Measurements from ENCODE around the gene SYCP1. TPM values are rescaled to one million over a fixed set of nuclear protein-coding genes. Genes with fewer than 3 reads are reported as not detected.

Gene SYCP1
- not detected for polyA plus RNA-seq (2012; ENCODE audit: insufficient read length, low read depth)

- TF ChIP-seq POLR2AphosphoS5 (IDR thresholded peaks at IDR 0.05; ENCODE audit: low read depth, low read length) (no peak), FOXP2 (optimal IDR thresholded peaks at IDR 0.05; ENCODE audit: borderline replicate concordance, extremely low read depth, extremely low read length, insufficient read depth) (no peak), SIN3A (IDR thresholded peaks at IDR 0.05; ENCODE audit: borderline replicate concordance, insufficient read depth, low read length) (no peak), REST (IDR thresholded peaks at IDR 0.05; ENCODE audit: insufficient read depth in 1 of 2, low read depth in 2 of 2, low read length in 2 of 2) (no peak), TAF1 (IDR thresholded peaks at IDR 0.05; ENCODE audit: borderline replicate concordance, insufficient read depth, low read length) (no peak)
These were observed at the start of gene SYCP1 for GRCh38 chr1:114854693-114855320. Gene SYCP1 (plus strand): TSS chr1:114854863. CDS start chr1:114855465, 602 bp downstream.

- TF ChIP-seq POLR2AphosphoS5 (IDR thresholded peaks at IDR 0.05; ENCODE audit: low read depth, low read length) (no peak), SIN3A (IDR thresholded peaks at IDR 0.05; ENCODE audit: borderline replicate concordance, insufficient read depth, low read length) (no peak), FOXP2 (optimal IDR thresholded peaks at IDR 0.05; ENCODE audit: borderline replicate concordance, extremely low read depth, extremely low read length, insufficient read depth) (no peak), TAF1 (IDR thresholded peaks at IDR 0.05; ENCODE audit: borderline replicate concordance, insufficient read depth, low read length) (no peak), REST (IDR thresholded peaks at IDR 0.05; ENCODE audit: insufficient read depth in 1 of 2, low read depth in 2 of 2, low read length in 2 of 2) (no peak)
These were observed 34.8 kb upstream of the SYCP1 start for GRCh38 chr1:114819869-114820268.

GRCh38 chr1:114820392-114820791, 34.3 kb upstream of the SYCP1 start:
- TF ChIP-seq REST (IDR thresholded peaks at IDR 0.05; ENCODE audit: insufficient read depth in 1 of 2, low read depth in 2 of 2, low read length in 2 of 2) (no peak), SIN3A (IDR thresholded peaks at IDR 0.05; ENCODE audit: borderline replicate concordance, insufficient read depth, low read length) (no peak), POLR2AphosphoS5 (IDR thresholded peaks at IDR 0.05; ENCODE audit: low read depth, low read length) (no peak), TAF1 (IDR thresholded peaks at IDR 0.05; ENCODE audit: borderline replicate concordance, insufficient read depth, low read length) (no peak), FOXP2 (optimal IDR thresholded peaks at IDR 0.05; ENCODE audit: borderline replicate concordance, extremely low read depth, extremely low read length, insufficient read depth) (no peak)

GRCh38 chr1:114821978-114822377, 32.7 kb upstream of the SYCP1 start:
- no peak for TF ChIP-seq SIN3A (IDR thresholded peaks at IDR 0.05; ENCODE audit: borderline replicate concordance, insufficient read depth, low read length)
- no peak for TF ChIP-seq REST (IDR thresholded peaks at IDR 0.05; ENCODE audit: insufficient read depth in 1 of 2, low read depth in 2 of 2, low read length in 2 of 2)
- no peak for TF ChIP-seq POLR2AphosphoS5 (IDR thresholded peaks at IDR 0.05; ENCODE audit: low read depth, low read length)
- TF ChIP-seq TAF1 (IDR thresholded peaks at IDR 0.05; ENCODE audit: borderline replicate concordance, insufficient read depth, low read length), result no peak
- no peak for TF ChIP-seq FOXP2 (optimal IDR thresholded peaks at IDR 0.05; ENCODE audit: borderline replicate concordance, extremely low read depth, extremely low read length, insufficient read depth)
